ENCODE results near the gene TBC1D8B.
A peak's percentile ranks its signal among the peaks of the same experiment; 100 is the strongest.
"Not testable (repeated sequence)": the region's sequence is repeated elsewhere in the genome, so short reads cannot be mapped to it uniquely, and the experiment has no call there.

Gene TBC1D8B

GRCh38 chrX:106802388-106803275, at the start of gene TBC1D8B:
Gene TBC1D8B (plus strand): TSS chrX:106802673. CDS start chrX:106802854, 181 bp downstream.
- peak; percentile 84 for DNase-seq

- DNase-seq: not testable (repeated sequence)
These were observed 33.2 kb upstream of the TBC1D8B start for GRCh38 chrX:106769288-106769687.

GRCh38 chrX:106774981-106775380, 27.5 kb upstream of the TBC1D8B start:
- DNase-seq: no peak

- no peak for DNase-seq
These were observed 22.2 kb upstream of the TBC1D8B start for GRCh38 chrX:106780264-106780663.

- no peak for DNase-seq
These were observed 21.7 kb upstream of the TBC1D8B start for GRCh38 chrX:106780664-106781377.

- DNase-seq: no peak
These were observed 18.8 kb upstream of the TBC1D8B start for GRCh38 chrX:106783716-106784115.

GRCh38 chrX:106791495-106791894, 11.0 kb upstream of the TBC1D8B start:
- no peak for DNase-seq

GRCh38 chrX:106802063-106802387, 448 bp upstream of the TBC1D8B start:
- peak; percentile 33 for DNase-seq

GRCh38 chrX:106811131-106811910, 8.8 kb downstream of the TBC1D8B start:
- no peak for DNase-seq

- DNase-seq: not testable (repeated sequence)
These were observed 10.5 kb downstream of the TBC1D8B start for GRCh38 chrX:106812930-106813329.

GRCh38 chrX:106814093-106814492, 11.6 kb downstream of the TBC1D8B start:
- DNase-seq: not testable (repeated sequence)

- no peak for DNase-seq
These were observed 60.7 kb downstream of the TBC1D8B start for GRCh38 chrX:106862972-106863688.

- no peak for DNase-seq
These were observed 61.2 kb downstream of the TBC1D8B start for GRCh38 chrX:106863697-106864096.

GRCh38 chrX:106872796-106873195, 70.3 kb downstream of the TBC1D8B start:
- DNase-seq: not testable (repeated sequence)

GRCh38 chrX:106874075-106874474, 71.6 kb downstream of the TBC1D8B start:
- no peak for DNase-seq

- DNase-seq: no peak
These were observed 72.7 kb downstream of the TBC1D8B start for GRCh38 chrX:106875151-106875550.

- no peak for DNase-seq
These were observed 87.0 kb downstream of the TBC1D8B start for GRCh38 chrX:106889468-106889867.

- no peak for DNase-seq
These were observed 89.4 kb downstream of the TBC1D8B start for GRCh38 chrX:106891762-106892460.

GRCh38 chrX:106894392-106894909, 92.0 kb downstream of the TBC1D8B start:
- DNase-seq: no peak

- no peak for DNase-seq
These were observed 92.5 kb downstream of the TBC1D8B start for GRCh38 chrX:106894978-106895452.

GRCh38 chrX:106897259-106897658, 94.8 kb downstream of the TBC1D8B start:
- DNase-seq: no peak

- no peak for DNase-seq
These were observed 96.0 kb downstream of the TBC1D8B start for GRCh38 chrX:106898462-106898861.

All from NCI-H774 (cell line).